GM18907 (cell line): ENCODE data around the gene SLC17A3.

Source experiments
- ATAC-seq: cut with Tn5 transposase; IDR thresholded peaks from one replicate; pipeline ENCODE4 v1.9.1; 2021; ENCODE audit warnings: mild to moderate bottlenecking, moderate library complexity; ENCODE audit not compliant: unreplicated experiment

The SLC17A3 gene

GRCh38 chr6:25889877-25890853, 16.1 kb upstream of the SLC17A3 start:
- no peak for ATAC-seq

- no peak for ATAC-seq
These were observed 14.6 kb upstream of the SLC17A3 start for GRCh38 chr6:25888626-25889025.

GRCh38 chr6:25886066-25886465, 12.0 kb upstream of the SLC17A3 start:
- ATAC-seq, result no peak

- no peak for ATAC-seq
These were observed 9.9 kb upstream of the SLC17A3 start for GRCh38 chr6:25883991-25884390.

- ATAC-seq, result no peak
These were observed 9.5 kb upstream of the SLC17A3 start for GRCh38 chr6:25883536-25883935.

- ATAC-seq, result no peak
These were observed 8.0 kb upstream of the SLC17A3 start for GRCh38 chr6:25882051-25882496.

- ATAC-seq, result no peak
These were observed 6.6 kb upstream of the SLC17A3 start for GRCh38 chr6:25880601-25881000.

- no peak for ATAC-seq
These were observed 4.8 kb upstream of the SLC17A3 start for GRCh38 chr6:25878721-25879322.

- ATAC-seq, result no peak
These were observed 2.0 kb upstream of the SLC17A3 start for GRCh38 chr6:25875926-25876602.

GRCh38 chr6:25875563-25875905, 1.5 kb upstream of the SLC17A3 start:
- ATAC-seq, result no peak

- no peak for ATAC-seq
These were observed 949 bp upstream of the SLC17A3 start for GRCh38 chr6:25874822-25875562.

- ATAC-seq, result no peak
These were observed 1.2 kb downstream of the SLC17A3 start for GRCh38 chr6:25872814-25873213.

GRCh38 chr6:25869840-25870239, 4.2 kb downstream of the SLC17A3 start:
- no peak for ATAC-seq

GRCh38 chr6:25868436-25869183, 5.4 kb downstream of the SLC17A3 start:
- no peak for ATAC-seq

GRCh38 chr6:25866011-25866410, 8.0 kb downstream of the SLC17A3 start:
- no peak for ATAC-seq

GRCh38 chr6:25863360-25863759, 10.7 kb downstream of the SLC17A3 start:
- no peak for ATAC-seq

- no peak for ATAC-seq
These were observed 11.8 kb downstream of the SLC17A3 start for GRCh38 chr6:25862199-25862598.

GRCh38 chr6:25852756-25853155, 21.3 kb downstream of the SLC17A3 start:
- ATAC-seq, result no peak

- no peak for ATAC-seq
These were observed 22.1 kb downstream of the SLC17A3 start for GRCh38 chr6:25851961-25852360.

- ATAC-seq, result no peak
These were observed 29.5 kb downstream of the SLC17A3 start for GRCh38 chr6:25844518-25844917.
